Stimulated activated CD4-positive, alpha-beta T cell treated with anti-CD3 and anti-CD28 coated beads, Interleukin-15, amount 100 ng/mL, for 1 hour (primary cell): ENCODE measurements around the gene DPT.

Experiments
- DNase-seq, 2 donors: peaks; one replicate each; pipeline ENCODE4 v3.0.0-alpha.2; 2020; ENCODE audit warnings: low read depth in 1 of 2, low spot score in 1 of 2

Gene DPT

DNA sequence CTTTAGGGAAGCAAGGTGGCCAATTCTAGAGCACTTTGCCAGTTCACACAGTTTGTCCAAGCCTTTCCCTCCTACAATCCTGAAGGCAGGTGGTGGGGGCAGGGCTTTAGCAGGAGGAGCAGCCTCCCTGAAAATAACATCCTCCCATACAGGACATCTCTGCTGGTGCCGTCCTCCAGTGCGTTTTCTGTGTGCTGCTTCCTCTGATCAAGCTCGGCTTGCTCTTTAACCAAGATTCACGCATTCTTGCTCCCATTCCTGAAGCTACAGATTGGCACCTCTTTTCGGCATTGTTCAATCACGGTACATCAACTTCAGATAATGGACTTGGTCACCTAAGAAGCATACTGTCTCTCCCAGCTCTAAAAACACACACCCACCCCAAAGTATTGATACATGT is 7.5 kb upstream of the DPT start:
- DNase-seq, result no peak

- DNase-seq, result no peak
These were observed 7.0 kb upstream of the DPT start for GRCh38 chr1:168735974-168736373.

- no peak for DNase-seq
These were observed 5.9 kb upstream of the DPT start for GRCh38 chr1:168734946-168735345.

DNA sequence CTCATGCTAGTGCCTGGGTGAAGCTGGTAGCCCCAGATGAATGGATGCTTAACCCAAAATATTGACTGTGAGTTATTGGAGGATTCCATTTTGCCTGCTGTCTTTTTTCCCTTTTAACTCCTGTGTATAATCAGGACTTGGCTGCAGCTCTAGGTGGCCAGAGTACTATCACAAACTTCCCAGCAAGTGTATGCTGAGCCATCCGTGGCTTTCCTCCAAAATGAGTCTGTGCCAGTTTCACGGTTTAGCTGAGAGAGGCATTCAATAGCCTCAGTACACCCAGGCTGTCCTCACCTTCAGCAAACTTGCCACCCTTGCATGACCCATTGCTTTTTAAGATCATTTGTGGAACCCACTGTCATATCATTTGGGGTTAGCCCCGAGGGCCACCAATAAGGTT is 5.3 kb upstream of the DPT start:
- DNase-seq, result no peak

DNA sequence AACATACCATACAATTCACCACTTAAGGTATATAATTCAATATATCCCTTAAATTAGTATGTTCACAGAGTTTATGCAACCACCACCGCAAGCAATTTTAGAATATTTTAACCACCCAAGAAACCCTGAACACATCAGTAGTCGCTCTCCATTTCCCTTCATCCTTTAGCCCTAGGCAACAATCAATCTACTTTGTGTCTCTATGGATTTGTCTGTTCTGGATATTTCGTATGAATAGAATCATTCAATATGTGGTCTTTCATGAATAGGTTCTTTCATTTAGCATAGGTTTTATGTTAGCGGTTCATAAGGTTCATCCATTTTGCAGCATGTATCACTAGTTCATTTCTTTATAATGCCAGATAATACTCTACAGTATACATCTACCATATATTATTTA is 4.2 kb upstream of the DPT start:
- DNase-seq, result no peak

GRCh38 chr1:168732736-168733135 is 3.7 kb upstream of the DPT start:
- DNase-seq, result no peak

DNA sequence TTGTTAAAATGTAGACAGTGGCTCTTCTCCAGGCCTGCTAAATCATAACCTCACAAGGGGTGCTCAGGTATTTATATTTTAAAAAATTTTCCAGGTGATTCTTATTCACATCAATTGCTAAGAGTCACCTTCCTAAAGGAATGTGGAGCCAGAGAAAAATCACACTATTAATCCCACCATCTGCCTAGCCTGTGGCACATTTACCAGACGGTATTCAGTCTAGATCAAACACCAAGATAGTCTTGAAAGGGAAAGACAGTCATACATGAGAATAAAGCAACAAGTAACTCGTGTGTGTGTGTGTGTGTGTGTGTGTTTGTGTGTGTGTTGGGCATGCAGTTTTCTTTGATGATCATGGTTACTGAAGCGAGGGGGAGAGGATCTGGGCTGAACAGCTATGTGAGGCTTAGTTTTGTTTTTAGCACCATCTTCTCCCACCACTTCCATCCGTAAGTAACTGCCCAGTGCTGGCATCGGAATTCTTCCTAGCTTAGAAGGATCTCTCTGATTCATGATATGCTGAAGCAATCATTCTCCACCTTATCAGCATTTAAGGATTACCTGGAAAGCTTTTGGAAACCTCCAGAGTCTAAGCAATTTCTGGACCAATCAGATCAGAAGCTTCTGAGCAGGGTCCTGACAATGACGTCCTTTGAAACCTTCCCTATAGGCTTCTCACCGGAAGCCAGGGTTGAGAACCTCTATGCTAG is 2.4 kb upstream of the DPT start:
- no peak for DNase-seq

- no peak for DNase-seq
These were observed 398 bp upstream of the DPT start for GRCh38 chr1:168729405-168729802.

- no peak for DNase-seq
These were observed 2.3 kb downstream of the DPT start for GRCh38 chr1:168726719-168727118.

DNA sequence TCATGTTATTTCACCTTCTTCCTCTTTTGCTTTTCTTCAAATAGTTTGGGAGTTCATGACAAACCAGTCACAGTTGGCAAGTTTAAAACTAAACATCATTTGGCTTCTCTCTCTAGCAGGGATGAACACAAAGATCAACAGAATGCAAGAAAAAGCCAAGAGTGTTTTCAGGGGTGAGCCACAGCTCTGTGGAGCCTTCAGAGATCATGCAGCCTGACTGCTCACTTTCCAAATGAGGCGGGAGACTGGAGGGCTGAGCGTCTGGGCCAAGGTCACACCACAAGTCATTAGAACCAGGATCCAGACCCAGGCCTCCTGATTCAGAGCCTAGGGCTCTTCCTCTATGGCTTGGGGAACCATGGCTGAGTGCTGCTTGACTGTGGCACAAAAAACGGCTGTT is 2.7 kb downstream of the DPT start:
- no peak for DNase-seq

DNA sequence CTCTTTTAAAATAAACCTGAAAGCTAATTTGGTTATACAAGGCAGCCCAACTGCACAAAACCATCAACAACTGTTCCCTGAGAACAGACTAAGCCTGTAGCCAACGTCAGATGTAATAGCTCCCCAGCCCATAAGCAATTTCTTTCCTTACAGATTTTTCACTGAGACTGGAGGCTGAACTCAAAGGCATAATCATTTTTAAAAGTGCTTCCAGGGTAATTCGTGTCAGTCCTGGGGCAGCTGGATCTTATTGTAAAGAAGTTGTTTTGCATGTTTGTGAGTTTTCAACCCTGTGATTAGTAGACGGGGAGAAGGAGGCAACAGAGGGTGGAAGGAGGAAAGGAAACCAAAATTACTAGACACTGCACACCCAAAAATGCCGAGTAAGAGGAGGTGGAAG is 3.2 kb downstream of the DPT start:
- no peak for DNase-seq

- no peak for DNase-seq
These were observed 3.9 kb downstream of the DPT start for GRCh38 chr1:168725060-168725459.

- no peak for DNase-seq
These were observed 6.0 kb downstream of the DPT start for GRCh38 chr1:168723000-168723399.

DNA sequence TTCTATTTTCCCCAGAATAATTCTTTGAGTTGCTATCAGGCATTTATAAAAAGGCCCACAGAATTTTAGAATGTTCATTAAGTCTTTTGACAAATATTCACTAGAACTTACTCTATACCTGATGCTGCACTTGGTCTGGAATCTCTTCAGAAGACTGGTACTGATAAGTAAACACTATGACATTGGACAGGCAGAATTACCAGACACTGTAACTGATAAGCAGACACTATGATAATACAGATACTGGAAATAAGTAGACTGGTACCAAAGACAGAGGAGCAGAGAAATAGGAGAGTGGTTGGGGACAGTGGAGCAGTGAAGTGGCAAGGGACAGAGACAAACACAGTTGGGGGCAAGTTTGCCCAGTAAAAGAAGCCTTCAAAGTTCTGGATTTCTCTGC is 8.2 kb downstream of the DPT start:
- no peak for DNase-seq

- no peak for DNase-seq
These were observed 9.5 kb downstream of the DPT start for GRCh38 chr1:168719306-168720111.

GRCh38 chr1:168717906-168718891 is 10.8 kb downstream of the DPT start:
- no peak for DNase-seq

GRCh38 chr1:168714012-168714411 is 15.0 kb downstream of the DPT start:
- no peak for DNase-seq

DNA sequence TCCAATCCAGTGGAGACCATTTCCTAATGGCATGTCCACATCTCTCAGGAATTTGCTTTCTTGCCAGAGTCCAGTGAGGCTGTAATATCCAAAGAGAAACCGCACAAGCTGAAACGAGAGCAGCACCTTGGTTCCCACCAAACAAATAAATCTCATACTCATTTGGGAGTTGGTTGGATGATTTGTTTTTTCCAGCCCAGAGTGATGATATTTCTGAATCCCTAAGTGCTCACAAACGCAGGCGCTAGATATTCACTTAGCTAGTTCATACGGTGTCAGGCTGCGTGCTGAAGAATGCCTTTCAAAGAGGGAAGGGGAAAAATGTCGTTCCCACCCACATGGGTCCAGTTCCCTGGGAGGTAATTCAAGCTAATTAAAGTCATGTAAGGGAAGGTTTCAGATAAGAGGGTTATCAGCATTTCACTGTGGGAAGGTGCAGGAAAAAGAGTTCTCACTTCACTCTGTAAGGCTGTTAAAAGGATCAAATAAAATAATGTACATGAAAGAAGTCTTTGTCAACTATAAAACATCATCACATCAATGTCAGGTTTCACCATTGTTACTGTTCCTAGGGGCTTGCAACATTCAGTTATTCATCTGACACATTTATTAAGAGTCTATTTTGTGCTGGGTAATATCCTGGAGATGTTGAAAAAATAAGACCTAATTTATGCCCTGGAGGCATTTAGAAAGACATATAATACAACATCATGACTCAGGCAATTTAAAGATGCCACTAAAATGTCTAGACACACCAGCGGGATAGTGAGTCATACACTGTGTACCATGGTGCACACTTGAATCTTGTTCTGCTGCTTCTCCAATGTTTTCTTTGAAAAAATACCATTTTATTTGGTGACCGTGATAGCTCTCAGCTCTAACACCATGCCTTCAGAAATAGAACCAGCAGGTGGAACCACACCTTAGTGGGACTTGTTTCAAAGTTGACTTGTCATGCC is 19.3 kb downstream of the DPT start:
- DNase-seq, result no peak

GRCh38 chr1:168708698-168709404 is 20.2 kb downstream of the DPT start:
- no peak for DNase-seq
